Muscle layer of colon (tissue), 2 donors: ENCODE results near the gene OLFM4.

Experiments
- H3K27ac ChIP-seq: one replicate; pipeline ENCODE4 v1.7.0; 2013; ENCODE audit warnings: low read depth, mild to moderate bottlenecking, low read length, moderate library complexity
- H3K27me3 ChIP-seq, 2 donors: one replicate each; pipeline ENCODE4 v1.7.0; 2013; ENCODE audit warnings: low read length in 2 of 2, mild to moderate bottlenecking in 2 of 2; ENCODE audit not compliant: insufficient read depth in 2 of 2, control insufficient read depth in 1 of 2
- H3K36me3 ChIP-seq: one replicate; pipeline ENCODE4 v1.7.0; 2013; ENCODE audit warnings: mild to moderate bottlenecking, low read length; ENCODE audit not compliant: insufficient read depth
- H3K4me1 ChIP-seq: one replicate; pipeline ENCODE4 v1.7.0; 2013; ENCODE audit warnings: mild to moderate bottlenecking, low read length; ENCODE audit not compliant: insufficient read depth
- H3K4me3 ChIP-seq, 2 donors: one replicate each; pipeline ENCODE4 v1.7.0; 2013; ENCODE audit warnings: low read length in 2 of 2, low read depth in 1 of 2, mild to moderate bottlenecking in 1 of 2, moderate library complexity in 1 of 2
- H3K9ac ChIP-seq: one replicate; pipeline ENCODE4 v1.7.0; 2013; ENCODE audit warnings: low read length
- H3K9me3 ChIP-seq: one replicate; pipeline ENCODE4 v1.7.0; 2013; ENCODE audit warnings: mild to moderate bottlenecking, low read length
- donor health status: abdominal sarcoma.
- donor health status: Adenocarcinoma of cecum.

The OLFM4 gene

GRCh38 chr13:53074114-53074513, 45.5 kb downstream of the OLFM4 start:
- Histone ChIP-seq H3K36me3 (no peaks in the 10 kb centered on the region), H3K9ac (no peak overlapping the region), H3K4me1 (no peaks in the 10 kb centered on the region), H3K9me3 (no peaks in the 10 kb centered on the region), H3K4me3 (no peak overlapping the region), H3K27ac (no peak overlapping the region), H3K27me3 (no peaks in the 10 kb centered on the region)

- Histone ChIP-seq H3K9me3 (no peaks in the 10 kb centered on the region), H3K36me3 (no peaks in the 10 kb centered on the region), H3K4me1 (no peaks in the 10 kb centered on the region), H3K4me3 (no peak overlapping the region), H3K27ac (no peak overlapping the region), H3K27me3 (no peaks in the 10 kb centered on the region), H3K9ac (no peak overlapping the region)
Observed at GRCh38 chr13:53075356-53076041, 46.9 kb downstream of the OLFM4 start.

- Histone ChIP-seq H3K27me3 (no peaks in the 10 kb centered on the region), H3K9ac (no peak overlapping the region), H3K9me3 (no peaks in the 10 kb centered on the region)
Observed at GRCh38 chr13:53079691-53080090, 51.1 kb downstream of the OLFM4 start.

GRCh38 chr13:53088871-53089270, 60.3 kb downstream of the OLFM4 start:
- Histone ChIP-seq H3K4me3 (no peak overlapping the region), H3K36me3 (no peaks in the 10 kb centered on the region), H3K9me3 (no peaks in the 10 kb centered on the region), H3K9ac (no peak overlapping the region), H3K27ac (no peak overlapping the region), H3K27me3 (no peaks in the 10 kb centered on the region), H3K4me1 (no peaks in the 10 kb centered on the region)

More at GRCh38 chr13:53079691-53080090, 51.1 kb downstream of the OLFM4 start:
- no peak overlapping the region for H3K4me3 ChIP-seq
- no peaks in the 10 kb centered on the region for H3K36me3 ChIP-seq
- no peaks in the 10 kb centered on the region for H3K4me1 ChIP-seq
- H3K27ac ChIP-seq, result no peak overlapping the region

GRCh38 chr13:53089951-53090350, 61.3 kb downstream of the OLFM4 start:
- no peak overlapping the region for H3K4me3 ChIP-seq
- no peaks in the 10 kb centered on the region for H3K9me3 ChIP-seq
- no peaks in the 10 kb centered on the region for H3K36me3 ChIP-seq
- no peaks in the 10 kb centered on the region for H3K27me3 ChIP-seq
- H3K27ac ChIP-seq, result no peak overlapping the region
- H3K4me1 ChIP-seq, result no peaks in the 10 kb centered on the region
- H3K9ac ChIP-seq, result no peak overlapping the region

- no peaks in the 10 kb centered on the region for H3K36me3 ChIP-seq
- no peak overlapping the region for H3K27ac ChIP-seq
- H3K4me1 ChIP-seq, result no peaks in the 10 kb centered on the region
- no peak overlapping the region for H3K9ac ChIP-seq
- H3K4me3 ChIP-seq, result no peak overlapping the region
- H3K27me3 ChIP-seq, result no peaks in the 10 kb centered on the region
- no peaks in the 10 kb centered on the region for H3K9me3 ChIP-seq
Observed at GRCh38 chr13:53090461-53090860, 61.8 kb downstream of the OLFM4 start.

GRCh38 chr13:53092931-53093330, 64.3 kb downstream of the OLFM4 start:
- Histone ChIP-seq H3K27me3 (no peaks in the 10 kb centered on the region), H3K4me3 (no peak overlapping the region), H3K27ac (no peak overlapping the region), H3K9me3 (no peaks in the 10 kb centered on the region), H3K36me3 (no peaks in the 10 kb centered on the region), H3K4me1 (no peaks in the 10 kb centered on the region), H3K9ac (no peak overlapping the region)

GRCh38 chr13:53098455-53098854, 69.8 kb downstream of the OLFM4 start:
- Histone ChIP-seq H3K4me1 (no peaks in the 10 kb centered on the region), H3K27ac (no peak overlapping the region), H3K9me3 (no peaks in the 10 kb centered on the region), H3K36me3 (no peaks in the 10 kb centered on the region), H3K4me3 (no peak overlapping the region), H3K27me3 (no peaks in the 10 kb centered on the region), H3K9ac (no peak overlapping the region)

- H3K4me3 ChIP-seq, result no peak overlapping the region
- no peak overlapping the region for H3K9ac ChIP-seq
- H3K27ac ChIP-seq, result no peak overlapping the region
Observed at GRCh38 chr13:53100394-53101063, 71.9 kb downstream of the OLFM4 start.

More at GRCh38 chr13:53100394-53101063, 71.9 kb downstream of the OLFM4 start:
- Histone ChIP-seq H3K9me3 (no peaks in the 10 kb centered on the region), H3K4me1 (no peaks in the 10 kb centered on the region), H3K36me3 (no peaks in the 10 kb centered on the region), H3K27me3 (no peaks in the 10 kb centered on the region)
